Trophoblast cell (in vitro differentiated cells and primary cell): ENCODE results near the gene LONP2.

ENCODE experiments used
- DNase-seq, 2 donors: peaks; one replicate each; pipeline ENCODE4 v3.0.0-alpha.2; 2016
- H2AFZ ChIP-seq: 2 replicates; pipeline ENCODE4 v1.6.1; 2013; ENCODE audit warnings: low read length, moderate library complexity, mild to moderate bottlenecking; ENCODE audit not compliant: insufficient read depth, poor library complexity
- H2AK5ac ChIP-seq: 2 replicates; pipeline ENCODE4 v1.6.1; 2013; ENCODE audit warnings: mild to moderate bottlenecking, low read length
- H2BK120ac ChIP-seq: 2 replicates; pipeline ENCODE4 v1.6.1; 2013; ENCODE audit warnings: low read length, mild to moderate bottlenecking, moderate library complexity; ENCODE audit not compliant: insufficient read depth, poor library complexity
- H2BK12ac ChIP-seq: 2 replicates; pipeline ENCODE4 v1.6.1; 2013; ENCODE audit warnings: mild to moderate bottlenecking, low read length, moderate library complexity
- H2BK5ac ChIP-seq: 2 replicates; pipeline ENCODE4 v1.6.1; 2013; ENCODE audit warnings: low read length, low read depth, moderate library complexity, mild to moderate bottlenecking; ENCODE audit not compliant: poor library complexity
- H3K14ac ChIP-seq: 2 replicates; pipeline ENCODE4 v1.6.1; 2013; ENCODE audit warnings: mild to moderate bottlenecking, low read length
- H3K18ac ChIP-seq: 2 replicates; pipeline ENCODE4 v1.6.1; 2013; ENCODE audit warnings: mild to moderate bottlenecking, low read length
- H3K23ac ChIP-seq: 2 replicates; pipeline ENCODE4 v1.6.1; 2013; ENCODE audit warnings: low read length
- H3K27ac ChIP-seq: 2 replicates; pipeline ENCODE4 v1.5.1; 2013; ENCODE audit warnings: low read depth, mild to moderate bottlenecking, inconsistent platforms, low read length, moderate library complexity
- H3K27me3 ChIP-seq: 2 replicates; pipeline ENCODE4 v1.6.1; 2013; ENCODE audit warnings: inconsistent platforms, mild to moderate bottlenecking, low read length, moderate library complexity; ENCODE audit not compliant: insufficient read depth
- H3K36me3 ChIP-seq, 2 experiments: 1 replicate in 1 of 2; 2 replicates in 1 of 2; pipeline ENCODE4 v1.6.1; 2013; ENCODE audit warnings: low read length in 2 of 2, mild to moderate bottlenecking in 2 of 2, moderate library complexity in 1 of 2; ENCODE audit not compliant: insufficient read depth in 2 of 2, control insufficient read depth in 1 of 2
- H3K4ac ChIP-seq: 2 replicates; pipeline ENCODE4 v1.6.1; 2013; ENCODE audit warnings: low read depth, mild to moderate bottlenecking, low read length, moderate library complexity
- H3K4me1 ChIP-seq, 2 experiments: 1 replicate in 1 of 2; 2 replicates in 1 of 2; pipeline ENCODE4 v1.6.1; 2013; ENCODE audit warnings: low read length in 2 of 2, mild to moderate bottlenecking in 2 of 2, moderate library complexity in 1 of 2; ENCODE audit not compliant: insufficient read depth in 2 of 2, control insufficient read depth in 1 of 2
- H3K4me2 ChIP-seq: 2 replicates; pipeline ENCODE4 v1.6.1; 2013; ENCODE audit warnings: inconsistent platforms, mild to moderate bottlenecking, low read length, moderate library complexity
- H3K4me3 ChIP-seq: 2 replicates; pipeline ENCODE4 v1.5.1; 2013; ENCODE audit warnings: mild to moderate bottlenecking, low read depth, low read length, inconsistent platforms
- H3K79me1 ChIP-seq: one replicate; pipeline ENCODE4 v1.6.1; 2013; ENCODE audit warnings: low read length
- H3K79me2 ChIP-seq: 2 replicates; pipeline ENCODE4 v1.6.1; 2013; ENCODE audit warnings: low read length, mild to moderate bottlenecking; ENCODE audit not compliant: control insufficient read depth, insufficient read depth, poor library complexity
- H3K9ac ChIP-seq: 2 replicates; pipeline ENCODE4 v1.6.1; 2013; ENCODE audit warnings: mild to moderate bottlenecking, low read length
- H3K9me3 ChIP-seq: 2 replicates; pipeline ENCODE4 v1.6.1; 2013; ENCODE audit warnings: low read depth, mild to moderate bottlenecking, control low read depth, inconsistent platforms, low read length; ENCODE audit not compliant: insufficient read depth
- H4K12ac ChIP-seq: 2 replicates; pipeline ENCODE4 v1.6.1; 2013; ENCODE audit warnings: low read depth, mild to moderate bottlenecking, low read length, moderate library complexity
- H4K8ac ChIP-seq: 2 replicates; pipeline ENCODE4 v1.6.1; 2013; ENCODE audit warnings: low read depth, mild to moderate bottlenecking, low read length, moderate library complexity
- H4K91ac ChIP-seq: one replicate; pipeline ENCODE4 v1.6.1; 2013; ENCODE audit warnings: low read depth, mild to moderate bottlenecking, low read length, moderate library complexity
- WGBS: extraction: QIAGEN DNeasy Blood & Tissue Kit; methylation state at CpG from one replicate; pipeline ENCODE4 v1.1.7; 2013; ENCODE audit warnings: missing lambda C conversion rate; ENCODE audit not compliant: insufficient read length, insufficient coverage; ENCODE audit errors: extremely low coverage; 5-methylcytosine and 5-hydroxymethylcytosine counted together

The LONP2 gene

GRCh38 chr16:48292452-48292851 lies 48.4 kb downstream of the LONP2 start:
- H3K4ac ChIP-seq: no peak overlapping the region
- no CpG with 5 or more reads among the region's 2 CpGs for WGBS
- H3K4me3 ChIP-seq: no peak overlapping the region
- no peak overlapping the region for H2AFZ ChIP-seq
- no peaks in the 10 kb centered on the region for H3K79me1 ChIP-seq
- H3K27ac ChIP-seq: no peak overlapping the region
- H3K27me3 ChIP-seq: no peaks in the 10 kb centered on the region
- H2BK120ac ChIP-seq: no peak overlapping the region
- no peak overlapping the region for H2BK5ac ChIP-seq
- H3K18ac ChIP-seq: no peak overlapping the region
- no peak overlapping the region for H3K4me2 ChIP-seq
- DNase-seq: no peak
- no peak overlapping the region for H3K23ac ChIP-seq
- H3K36me3 ChIP-seq: peaks cover 7 to 12% of the 10 kb centered on the region in 2 experiments
- H4K12ac ChIP-seq: no peak overlapping the region
- no peak overlapping the region for H4K8ac ChIP-seq
- H4K91ac ChIP-seq: no peak overlapping the region
- H3K14ac ChIP-seq: no peak overlapping the region
- H3K79me2 ChIP-seq: no peaks in the 10 kb centered on the region
- no peak overlapping the region for H3K9ac ChIP-seq
- no peak overlapping the region for H2BK12ac ChIP-seq
- H3K4me1 ChIP-seq: no peaks in the 10 kb centered on the region
- no peaks in the 10 kb centered on the region for H3K9me3 ChIP-seq
- H2AK5ac ChIP-seq: no peak overlapping the region

- H3K27ac ChIP-seq: no peak overlapping the region
- no peaks in the 10 kb centered on the region for H3K27me3 ChIP-seq
- no peak overlapping the region for H3K4me2 ChIP-seq
- no peak overlapping the region for H4K91ac ChIP-seq
- no peak overlapping the region for H2BK5ac ChIP-seq
- DNase-seq: no peak
- H3K18ac ChIP-seq: no peak overlapping the region
- H3K79me1 ChIP-seq: no peaks in the 10 kb centered on the region
- no peak overlapping the region for H2AK5ac ChIP-seq
- H3K9ac ChIP-seq: no peak overlapping the region
- no peaks in the 10 kb centered on the region for H3K79me2 ChIP-seq
- WGBS: no CpG with 5 or more reads among the region's 1 CpG
- H4K8ac ChIP-seq: no peak overlapping the region
- no peaks in the 10 kb centered on the region for H3K4me1 ChIP-seq
- no peak overlapping the region for H2BK12ac ChIP-seq
- H3K9me3 ChIP-seq: no peaks in the 10 kb centered on the region
- no peak overlapping the region for H2AFZ ChIP-seq
- H3K4ac ChIP-seq: no peak overlapping the region
- H3K36me3 ChIP-seq: peaks cover 11% of the 10 kb centered on the region in 2 experiments
- no peak overlapping the region for H4K12ac ChIP-seq
- no peak overlapping the region for H3K4me3 ChIP-seq
- H3K14ac ChIP-seq: no peak overlapping the region
- H3K23ac ChIP-seq: no peak overlapping the region
- no peak overlapping the region for H2BK120ac ChIP-seq
These were observed 50.6 kb downstream of the LONP2 start for GRCh38 chr16:48294724-48295123.

- H3K4me3 ChIP-seq: no peak overlapping the region
- H2AK5ac ChIP-seq: no peak overlapping the region
- no peaks in the 10 kb centered on the region for H3K79me2 ChIP-seq
- no peak overlapping the region for H2AFZ ChIP-seq
- no peak overlapping the region for H3K4me2 ChIP-seq
- no peak overlapping the region for H3K23ac ChIP-seq
- peaks cover 6 to 9% of the 10 kb centered on the region in 2 experiments for H3K36me3 ChIP-seq
- no peaks in the 10 kb centered on the region for H3K4me1 ChIP-seq
- WGBS: no CpG with 5 or more reads among the region's 1 CpG
- no peak overlapping the region for H2BK12ac ChIP-seq
- peak; percentile 42 to 87 for DNase-seq
- no peak overlapping the region for H4K12ac ChIP-seq
- H2BK5ac ChIP-seq: no peak overlapping the region
- no peak overlapping the region for H3K18ac ChIP-seq
- no peak overlapping the region for H4K8ac ChIP-seq
- H2BK120ac ChIP-seq: no peak overlapping the region
- H3K14ac ChIP-seq: no peak overlapping the region
- no peak overlapping the region for H3K27ac ChIP-seq
- no peak overlapping the region for H3K9ac ChIP-seq
- H3K79me1 ChIP-seq: no peaks in the 10 kb centered on the region
- H4K91ac ChIP-seq: no peak overlapping the region
- H3K9me3 ChIP-seq: no peaks in the 10 kb centered on the region
- no peaks in the 10 kb centered on the region for H3K27me3 ChIP-seq
- no peak overlapping the region for H3K4ac ChIP-seq
These were observed 51.6 kb downstream of the LONP2 start for GRCh38 chr16:48295488-48296281.

GRCh38 chr16:48299471-48299870 lies 55.4 kb downstream of the LONP2 start:
- H3K4ac ChIP-seq: no peak overlapping the region
- no peak overlapping the region for H4K91ac ChIP-seq
- no peak overlapping the region for H2AFZ ChIP-seq
- no peak overlapping the region for H3K27ac ChIP-seq
- no peaks in the 10 kb centered on the region for H3K27me3 ChIP-seq
- no peak overlapping the region for H4K8ac ChIP-seq
- H2BK5ac ChIP-seq: no peak overlapping the region
- H3K4me2 ChIP-seq: no peak overlapping the region
- H4K12ac ChIP-seq: no peak overlapping the region
- H2BK120ac ChIP-seq: no peak overlapping the region
- H3K4me1 ChIP-seq: no peaks in the 10 kb centered on the region
- H2AK5ac ChIP-seq: no peak overlapping the region
- peaks cover 17 to 18% of the 10 kb centered on the region in 2 experiments for H3K36me3 ChIP-seq
- no peak overlapping the region for H3K9ac ChIP-seq
- no peaks in the 10 kb centered on the region for H3K79me2 ChIP-seq
- H2BK12ac ChIP-seq: no peak overlapping the region
- no peak for DNase-seq
- H3K23ac ChIP-seq: no peak overlapping the region
- H3K4me3 ChIP-seq: no peak overlapping the region
- H3K9me3 ChIP-seq: no peaks in the 10 kb centered on the region
- H3K79me1 ChIP-seq: no peaks in the 10 kb centered on the region
- H3K14ac ChIP-seq: no peak overlapping the region
- no CpG with 5 or more reads among the region's 4 CpGs for WGBS
- no peak overlapping the region for H3K18ac ChIP-seq
